Measurements from ENCODE around the gene NEAT1.
A peak's percentile ranks its signal among the peaks of the same experiment; 100 is the strongest.

The NEAT1 gene

DNA sequence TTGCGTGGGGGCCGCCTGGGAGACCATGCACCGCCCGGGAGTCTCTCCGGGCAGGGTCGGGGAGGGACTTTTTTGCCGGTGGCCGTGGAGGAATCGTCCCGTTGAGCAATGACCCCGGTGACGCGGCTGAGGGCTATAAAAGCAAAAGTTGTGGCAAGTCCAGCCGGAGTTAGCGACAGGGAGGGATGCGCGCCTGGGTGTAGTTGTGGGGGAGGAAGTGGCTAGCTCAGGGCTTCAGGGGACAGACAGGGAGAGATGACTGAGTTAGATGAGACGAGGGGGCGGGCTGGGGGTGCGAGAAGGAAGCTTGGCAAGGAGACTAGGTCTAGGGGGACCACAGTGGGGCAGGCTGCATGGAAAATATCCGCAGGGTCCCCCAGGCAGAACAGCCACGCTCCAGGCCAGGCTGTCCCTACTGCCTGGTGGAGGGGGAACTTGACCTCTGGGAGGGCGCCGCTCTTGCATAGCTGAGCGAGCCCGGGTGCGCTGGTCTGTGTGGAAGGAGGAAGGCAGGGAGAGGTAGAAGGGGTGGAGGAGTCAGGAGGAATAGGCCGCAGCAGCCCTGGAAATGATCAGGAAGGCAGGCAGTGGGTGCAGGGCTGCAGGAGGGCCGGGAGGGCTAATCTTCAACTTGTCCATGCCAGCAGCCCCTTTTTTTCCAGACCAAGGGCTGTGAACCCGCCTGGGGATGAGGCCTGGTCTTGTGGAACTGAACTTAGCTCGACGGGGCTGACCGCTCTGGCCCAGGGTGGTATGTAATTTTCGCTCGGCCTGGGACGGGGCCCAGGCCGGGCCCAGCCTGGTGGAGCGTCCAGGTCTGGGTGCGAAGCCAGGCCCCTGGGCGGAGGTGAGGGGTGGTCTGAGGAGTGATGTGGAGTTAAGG lies at the start of gene NEAT1:
Gene NEAT1 (plus strand): TSS at position 166 of the 883 bp plus-strand sequence.
- Histone ChIP-seq H3K4me3 (ENCODE audit: low read depth in 1 of 2, low read length in 2 of 2) (peak within 1 kb of the TSS; percentile 89 to 97), H3K4me1 (ENCODE audit: control insufficient read depth in 1 of 2, insufficient read depth in 2 of 2, low read length in 2 of 2) (peaks cover 51 to 54% of the 10 kb centered on the region in 2 donors), H3K9me3 (ENCODE audit: control insufficient read depth in 1 of 2, low read length in 2 of 2) (no peaks in the 10 kb centered on the region), H3K27me3 (ENCODE audit: control insufficient read depth in 1 of 2, insufficient read depth in 2 of 2, low read length in 2 of 2) (no peaks in the 10 kb centered on the region), H3K27ac (ENCODE audit: low read depth, low read length) (peak within 1 kb of the TSS; percentile 100), H3K9ac (ENCODE audit: low read depth in 1 of 2, low read length in 2 of 2) (peak within 1 kb of the TSS; percentile 100), H3K36me3 (ENCODE audit: control insufficient read depth in 1 of 2, insufficient read depth in 2 of 2, low read length in 2 of 2) (peaks cover 16 to 43% of the 10 kb centered on the region in 2 donors)

DNA sequence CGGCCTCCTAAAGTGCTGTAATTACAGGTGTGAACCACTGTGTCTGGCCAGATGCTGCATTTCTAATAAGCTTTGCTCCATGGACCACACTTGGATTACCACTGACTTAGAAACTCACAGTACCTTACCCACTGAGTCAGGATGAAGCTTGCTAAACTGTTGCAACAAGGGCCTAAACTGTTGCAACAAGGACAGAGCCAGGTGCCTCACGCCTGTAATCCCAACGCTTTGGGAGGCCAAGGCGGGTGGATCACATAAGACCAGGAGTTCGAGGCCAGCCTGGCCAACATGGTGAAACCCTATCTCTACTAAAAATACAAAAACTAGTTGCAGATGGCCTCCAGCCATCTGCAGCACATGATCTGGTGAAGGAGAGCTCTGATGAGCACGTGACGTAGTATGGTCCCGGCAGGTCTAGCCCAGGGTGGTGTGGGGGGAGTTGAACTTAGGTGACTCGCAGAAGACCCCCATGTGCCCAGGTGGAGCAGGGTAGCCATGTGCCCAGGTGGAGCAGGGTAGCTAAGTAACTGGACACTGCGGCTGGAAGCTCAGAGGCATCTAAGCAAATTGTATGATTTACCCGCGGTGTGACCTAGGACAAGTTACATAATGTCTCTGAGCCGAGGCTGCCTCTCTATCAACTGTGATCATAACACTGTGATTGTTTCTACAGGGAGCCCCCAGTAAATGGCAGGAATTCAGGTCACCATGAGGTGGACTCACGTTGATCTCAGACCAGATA lies 48.6 kb upstream of the NEAT1 start:
- Histone ChIP-seq H3K9ac (ENCODE audit: low read depth in 1 of 2, low read length in 2 of 2) (no peak overlapping the region), H3K27me3 (ENCODE audit: control insufficient read depth in 1 of 2, insufficient read depth in 2 of 2, low read length in 2 of 2) (no peaks in the 10 kb centered on the region), H3K4me1 (ENCODE audit: control insufficient read depth in 1 of 2, insufficient read depth in 2 of 2, low read length in 2 of 2) (peaks cover 20 to 24% of the 10 kb centered on the region in 2 donors)

DNA sequence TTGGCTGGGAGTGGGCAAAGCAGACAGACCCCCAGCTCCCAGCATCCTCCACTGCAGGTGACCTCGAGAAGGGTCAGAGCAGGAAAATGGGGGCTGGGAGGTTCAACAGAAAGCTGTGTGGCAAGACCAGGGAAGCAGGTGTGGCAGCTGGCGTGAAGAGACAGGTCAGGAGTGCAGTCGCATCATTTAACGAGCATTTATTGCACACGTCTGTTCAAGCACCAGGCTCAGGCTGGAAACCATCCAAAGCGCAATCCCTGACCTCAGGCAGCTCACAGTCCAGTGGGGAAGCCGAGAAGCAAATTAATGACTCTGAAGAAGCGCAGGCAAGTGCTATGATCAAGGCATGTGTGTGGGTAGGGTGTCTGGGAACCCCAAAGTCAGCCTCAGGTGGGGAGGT lies 47.6 kb upstream of the NEAT1 start:
- Histone ChIP-seq H3K4me3 (ENCODE audit: low read depth in 1 of 2, low read length in 2 of 2) (no peak overlapping the region), H3K4me1 (ENCODE audit: control insufficient read depth in 1 of 2, insufficient read depth in 2 of 2, low read length in 2 of 2) (peaks cover 30 to 33% of the 10 kb centered on the region in 2 donors), H3K9me3 (ENCODE audit: control insufficient read depth in 1 of 2, low read length in 2 of 2) (no peaks in the 10 kb centered on the region), H3K36me3 (ENCODE audit: control insufficient read depth in 1 of 2, insufficient read depth in 2 of 2, low read length in 2 of 2) (no peaks in the 10 kb centered on the region), H3K9ac (ENCODE audit: low read depth in 1 of 2, low read length in 2 of 2) (no peak overlapping the region), H3K27ac (ENCODE audit: low read depth, low read length) (no peak overlapping the region), H3K27me3 (ENCODE audit: control insufficient read depth in 1 of 2, insufficient read depth in 2 of 2, low read length in 2 of 2) (no peaks in the 10 kb centered on the region)

More for the DNA sequence above, 48.6 kb upstream of the NEAT1 start:
- Histone ChIP-seq H3K27ac (ENCODE audit: low read depth, low read length) (no peak overlapping the region), H3K4me3 (ENCODE audit: low read depth in 1 of 2, low read length in 2 of 2) (no peak overlapping the region), H3K9me3 (ENCODE audit: control insufficient read depth in 1 of 2, low read length in 2 of 2) (no peaks in the 10 kb centered on the region), H3K36me3 (ENCODE audit: control insufficient read depth in 1 of 2, insufficient read depth in 2 of 2, low read length in 2 of 2) (no peaks in the 10 kb centered on the region)

DNA sequence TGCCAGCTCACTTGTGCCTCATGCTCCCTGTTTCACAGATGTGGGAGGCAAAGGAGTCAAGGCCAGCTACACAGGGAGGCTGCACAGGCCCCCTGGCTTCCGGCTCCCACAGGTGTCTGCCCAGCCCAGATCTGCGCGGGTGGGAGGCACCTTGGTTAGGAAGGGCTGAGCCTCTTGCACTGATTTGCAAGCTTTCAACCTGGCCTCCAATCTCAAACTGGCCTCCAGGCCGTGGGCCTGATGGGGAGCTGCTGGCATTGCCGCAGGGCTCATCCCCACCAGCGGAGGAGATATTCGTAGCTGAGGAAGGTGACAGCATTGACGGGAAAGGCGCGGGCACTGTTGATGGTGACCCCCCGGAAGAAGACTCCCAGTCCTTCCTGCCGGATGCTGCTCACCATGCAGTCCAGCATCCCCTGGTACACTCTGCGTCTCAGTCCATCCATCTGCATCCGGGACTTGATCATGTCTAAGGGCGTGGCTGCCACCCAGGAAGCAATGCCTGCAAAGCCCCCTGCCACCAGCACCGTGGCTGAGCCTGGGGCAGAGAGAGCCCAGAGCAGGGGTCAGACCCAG lies 46.4 kb upstream of the NEAT1 start:
- no peak overlapping the region for H3K27ac ChIP-seq (ENCODE audit: low read depth, low read length)
- no peak overlapping the region for H3K4me3 ChIP-seq (ENCODE audit: low read depth in 1 of 2, low read length in 2 of 2)
- no peak overlapping the region for H3K9ac ChIP-seq (ENCODE audit: low read depth in 1 of 2, low read length in 2 of 2)
- H3K36me3 ChIP-seq (ENCODE audit: control insufficient read depth in 1 of 2, insufficient read depth in 2 of 2, low read length in 2 of 2) = no peaks in the 10 kb centered on the region
- no peaks in the 10 kb centered on the region for H3K9me3 ChIP-seq (ENCODE audit: control insufficient read depth in 1 of 2, low read length in 2 of 2)
- H3K27me3 ChIP-seq (ENCODE audit: control insufficient read depth in 1 of 2, insufficient read depth in 2 of 2, low read length in 2 of 2) = no peaks in the 10 kb centered on the region
- peaks cover 36 to 45% of the 10 kb centered on the region in 2 donors for H3K4me1 ChIP-seq (ENCODE audit: control insufficient read depth in 1 of 2, insufficient read depth in 2 of 2, low read length in 2 of 2)

DNA sequence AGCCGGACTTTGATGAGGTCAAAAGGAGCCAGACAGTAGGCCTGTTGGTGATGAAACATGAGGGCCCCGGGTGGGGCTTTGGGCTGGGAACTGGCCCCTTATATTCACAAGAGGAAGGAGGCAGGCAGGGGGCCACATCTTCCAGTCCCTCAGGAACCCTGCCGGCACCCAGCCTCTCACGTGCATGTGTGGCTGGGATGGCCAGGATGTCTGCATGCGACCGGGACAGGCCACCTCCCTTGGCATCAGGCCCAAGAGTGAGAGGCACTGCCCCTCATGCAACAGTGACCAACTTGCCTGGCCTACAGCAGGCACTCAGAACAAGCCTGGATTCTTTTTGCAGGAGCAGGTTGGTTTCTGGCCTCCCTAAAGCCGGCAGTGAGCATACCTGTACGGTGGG lies 45.6 kb upstream of the NEAT1 start:
- no peaks in the 10 kb centered on the region for H3K36me3 ChIP-seq (ENCODE audit: control insufficient read depth in 1 of 2, insufficient read depth in 2 of 2, low read length in 2 of 2)
- H3K27ac ChIP-seq (ENCODE audit: low read depth, low read length) = no peak overlapping the region
- peaks cover 36 to 52% of the 10 kb centered on the region in 2 donors for H3K4me1 ChIP-seq (ENCODE audit: control insufficient read depth in 1 of 2, insufficient read depth in 2 of 2, low read length in 2 of 2)
- no peak overlapping the region for H3K9ac ChIP-seq (ENCODE audit: low read depth in 1 of 2, low read length in 2 of 2)
- no peaks in the 10 kb centered on the region for H3K27me3 ChIP-seq (ENCODE audit: control insufficient read depth in 1 of 2, insufficient read depth in 2 of 2, low read length in 2 of 2)
- H3K9me3 ChIP-seq (ENCODE audit: control insufficient read depth in 1 of 2, low read length in 2 of 2) = no peaks in the 10 kb centered on the region
- H3K4me3 ChIP-seq (ENCODE audit: low read depth in 1 of 2, low read length in 2 of 2) = no peak overlapping the region

DNA sequence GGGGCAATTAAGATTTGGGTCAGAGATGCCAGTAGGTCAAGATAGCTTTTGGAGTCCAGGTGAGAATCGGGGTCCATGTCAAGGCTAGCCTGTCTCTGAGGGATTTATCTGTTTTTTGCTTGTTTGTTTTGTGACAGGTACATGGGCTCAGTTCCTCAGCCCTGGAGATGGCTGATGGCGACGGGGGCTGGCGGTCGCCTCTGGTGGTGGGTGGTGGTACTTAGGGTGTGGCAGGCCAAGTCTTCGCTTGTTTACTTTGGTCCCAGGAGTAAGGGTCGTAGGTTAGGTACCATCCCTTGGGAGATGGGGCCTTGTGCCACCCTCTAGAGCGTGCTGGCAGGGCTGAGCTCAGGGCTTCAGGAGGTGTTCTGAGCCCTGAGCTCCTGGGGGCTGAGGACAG lies 44.8 kb upstream of the NEAT1 start:
- Histone ChIP-seq H3K36me3 (ENCODE audit: control insufficient read depth in 1 of 2, insufficient read depth in 2 of 2, low read length in 2 of 2) (no peaks in the 10 kb centered on the region), H3K4me1 (ENCODE audit: control insufficient read depth in 1 of 2, insufficient read depth in 2 of 2, low read length in 2 of 2) (peaks cover 40 to 58% of the 10 kb centered on the region in 2 donors), H3K4me3 (ENCODE audit: low read depth in 1 of 2, low read length in 2 of 2) (no peak overlapping the region), H3K27me3 (ENCODE audit: control insufficient read depth in 1 of 2, insufficient read depth in 2 of 2, low read length in 2 of 2) (no peaks in the 10 kb centered on the region), H3K9me3 (ENCODE audit: control insufficient read depth in 1 of 2, low read length in 2 of 2) (no peaks in the 10 kb centered on the region), H3K27ac (ENCODE audit: low read depth, low read length) (no peak overlapping the region), H3K9ac (ENCODE audit: low read depth in 1 of 2, low read length in 2 of 2) (peak overlapping the region in 1 of 2 donors; percentile 25)

DNA sequence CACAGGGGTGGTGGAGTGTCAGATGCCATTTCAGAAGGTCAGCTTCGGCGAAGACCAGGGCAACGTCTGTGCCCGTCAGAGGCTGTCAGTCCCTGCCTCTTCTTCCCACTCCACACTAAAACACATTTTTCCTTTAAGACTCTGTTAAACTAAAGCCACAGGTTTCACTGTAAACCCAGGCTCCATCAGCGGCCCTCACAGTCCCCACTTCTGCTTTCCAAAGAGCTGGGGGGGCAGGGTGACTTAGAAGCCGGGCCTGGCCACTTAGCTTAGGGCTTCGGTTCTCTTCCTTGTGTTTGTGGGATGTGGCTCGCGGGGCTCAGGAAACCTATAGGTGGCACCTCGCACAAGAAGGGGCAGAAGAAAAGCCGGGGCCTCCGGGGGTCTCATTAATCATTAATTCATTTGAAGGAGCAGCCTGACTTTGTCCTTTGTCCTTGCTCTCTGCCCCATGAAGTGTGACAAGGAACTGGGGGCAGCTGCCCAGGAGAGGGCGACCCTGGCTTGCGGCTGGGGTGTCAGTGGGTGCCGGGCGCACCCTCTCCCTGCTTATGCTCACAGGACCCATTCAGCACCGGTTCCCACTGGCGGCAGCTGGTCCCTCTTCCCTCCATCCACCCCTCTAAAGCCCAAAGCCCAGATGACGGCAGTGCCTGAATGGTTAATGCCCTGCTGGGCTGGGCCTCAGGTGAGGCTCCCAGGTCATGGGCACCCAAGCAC lies 44.2 kb upstream of the NEAT1 start:
- no peak overlapping the region for H3K27ac ChIP-seq (ENCODE audit: low read depth, low read length)
- H3K4me1 ChIP-seq (ENCODE audit: control insufficient read depth in 1 of 2, insufficient read depth in 2 of 2, low read length in 2 of 2) = peaks cover 46 to 63% of the 10 kb centered on the region in 2 donors
- peak overlapping the region; percentile 2 to 25 for H3K4me3 ChIP-seq (ENCODE audit: low read depth in 1 of 2, low read length in 2 of 2)
- H3K36me3 ChIP-seq (ENCODE audit: control insufficient read depth in 1 of 2, insufficient read depth in 2 of 2, low read length in 2 of 2) = no peaks in the 10 kb centered on the region
- no peaks in the 10 kb centered on the region for H3K9me3 ChIP-seq (ENCODE audit: control insufficient read depth in 1 of 2, low read length in 2 of 2)
- no peaks in the 10 kb centered on the region for H3K27me3 ChIP-seq (ENCODE audit: control insufficient read depth in 1 of 2, insufficient read depth in 2 of 2, low read length in 2 of 2)
- peak overlapping the region; percentile 25 to 35 for H3K9ac ChIP-seq (ENCODE audit: low read depth in 1 of 2, low read length in 2 of 2)

DNA sequence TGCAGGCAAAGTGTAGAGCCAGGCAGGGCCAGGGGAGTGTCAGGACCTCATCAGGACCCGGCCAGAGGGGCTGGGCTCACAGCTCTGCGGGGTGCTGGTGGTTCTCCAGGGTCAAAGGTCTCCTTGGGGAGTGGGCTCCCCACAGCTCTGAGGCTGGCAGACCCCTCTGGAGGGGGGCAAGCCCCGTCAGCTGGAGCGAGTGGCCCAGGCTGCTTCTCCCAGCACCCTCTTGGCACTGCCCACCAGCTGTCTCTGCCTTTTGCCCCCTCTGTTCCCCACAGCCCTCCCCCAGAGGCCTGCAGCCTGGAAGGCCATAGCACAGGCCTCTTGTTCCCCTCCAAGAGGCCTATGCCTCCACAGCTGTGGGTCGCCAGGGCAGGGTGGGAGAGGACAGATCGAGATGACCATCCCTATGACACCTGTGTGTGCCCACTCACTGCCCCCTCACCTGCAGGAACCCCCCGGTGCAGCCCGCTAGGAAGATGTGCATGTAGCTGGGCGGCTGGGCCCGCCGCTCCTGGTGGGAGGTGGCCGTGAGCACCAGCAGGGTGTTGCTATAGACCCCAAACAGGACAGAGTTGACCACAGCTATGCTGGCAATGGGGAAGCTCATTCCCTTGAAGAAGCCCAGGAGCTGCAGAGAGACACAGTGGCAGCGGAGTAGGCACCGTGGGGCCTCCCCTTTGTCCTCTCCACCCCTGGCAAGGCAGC lies 43.5 kb upstream of the NEAT1 start:
- Histone ChIP-seq H3K27ac (ENCODE audit: low read depth, low read length) (no peak overlapping the region), H3K9ac (ENCODE audit: low read depth in 1 of 2, low read length in 2 of 2) (peak overlapping the region; percentile 12 to 35), H3K27me3 (ENCODE audit: control insufficient read depth in 1 of 2, insufficient read depth in 2 of 2, low read length in 2 of 2) (no peaks in the 10 kb centered on the region), H3K4me1 (ENCODE audit: control insufficient read depth in 1 of 2, insufficient read depth in 2 of 2, low read length in 2 of 2) (peaks cover 50 to 64% of the 10 kb centered on the region in 2 donors), H3K9me3 (ENCODE audit: control insufficient read depth in 1 of 2, low read length in 2 of 2) (no peaks in the 10 kb centered on the region), H3K36me3 (ENCODE audit: control insufficient read depth in 1 of 2, insufficient read depth in 2 of 2, low read length in 2 of 2) (no peaks in the 10 kb centered on the region), H3K4me3 (ENCODE audit: low read depth in 1 of 2, low read length in 2 of 2) (peak overlapping the region; percentile 2 to 25)

DNA sequence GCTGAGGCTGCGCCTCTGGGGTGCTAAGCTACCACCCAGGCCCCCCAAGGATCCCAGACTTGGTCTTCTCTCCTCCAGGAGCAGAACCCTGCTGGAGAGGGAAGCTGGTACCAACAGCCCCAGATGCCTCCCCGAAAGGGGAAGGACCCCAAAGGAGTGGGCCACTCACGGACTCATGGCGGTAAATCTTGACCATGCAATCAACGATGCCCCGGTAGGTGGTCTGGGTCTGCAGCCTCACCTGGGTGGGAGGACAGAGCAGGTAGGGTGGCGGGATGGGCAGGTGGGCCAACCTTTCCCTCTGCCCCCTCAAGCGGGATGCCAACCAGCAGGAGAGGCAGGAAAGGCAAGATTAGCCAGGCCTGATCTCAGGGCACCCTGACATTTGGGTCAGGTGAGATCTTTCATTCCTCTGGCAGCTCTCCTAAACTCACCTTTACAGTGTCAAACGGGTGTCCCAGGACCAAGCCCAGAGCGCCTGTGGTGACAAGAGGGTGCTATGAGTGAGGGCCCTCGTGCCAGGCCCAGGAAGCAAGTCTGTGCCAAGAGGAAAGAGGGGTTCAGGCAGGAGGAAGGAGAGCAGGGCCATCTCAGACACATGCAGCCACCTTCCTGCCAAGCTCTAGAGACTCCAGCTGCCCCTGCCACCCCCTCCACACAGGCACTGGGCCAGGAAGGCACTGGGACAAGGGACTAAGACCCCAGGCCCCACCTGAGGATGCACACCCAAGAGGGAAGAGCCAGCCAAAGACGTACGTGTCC lies 42.7 kb upstream of the NEAT1 start:
- Histone ChIP-seq H3K4me1 (ENCODE audit: control insufficient read depth in 1 of 2, insufficient read depth in 2 of 2, low read length in 2 of 2) (peaks cover 50 to 63% of the 10 kb centered on the region in 2 donors), H3K27me3 (ENCODE audit: control insufficient read depth in 1 of 2, insufficient read depth in 2 of 2, low read length in 2 of 2) (no peaks in the 10 kb centered on the region), H3K9ac (ENCODE audit: low read depth in 1 of 2, low read length in 2 of 2) (peak overlapping the region; percentile 12 to 35), H3K27ac (ENCODE audit: low read depth, low read length) (peak overlapping the region; percentile 5), H3K36me3 (ENCODE audit: control insufficient read depth in 1 of 2, insufficient read depth in 2 of 2, low read length in 2 of 2) (no peaks in the 10 kb centered on the region), H3K4me3 (ENCODE audit: low read depth in 1 of 2, low read length in 2 of 2) (peak overlapping the region in 1 of 2 donors; percentile 10), H3K9me3 (ENCODE audit: control insufficient read depth in 1 of 2, low read length in 2 of 2) (no peaks in the 10 kb centered on the region)
